Measurements from ENCODE around the gene TGFB1I1. TPM values are rescaled to one million over a fixed set of nuclear protein-coding genes. Genes with fewer than 3 reads are reported as not detected.
"Not testable (repeated sequence)": the region's sequence is repeated elsewhere in the genome, so short reads cannot be mapped to it uniquely, and the experiment has no call there.

The TGFB1I1 gene
- total RNA-seq, 3 donors from 2014 or later (not counting 1 experiment from before 2014, with no cell fraction given), result 0.72 to 1.3 (median 0.78) TPM

GRCh38 chr16:31439519-31439918 is 32.4 kb upstream of the TGFB1I1 start:
- Mint-ChIP-seq H3K4me3 (no peak overlapping the region), H3K9me3 (no peaks in the 10 kb centered on the region), H3K27ac (peak overlapping the region in 1 of 2 donors; percentile 35), H3K27me3 (ENCODE audit: low read depth in 2 of 2) (no peaks in the 10 kb centered on the region), H3K36me3 (no peaks in the 10 kb centered on the region), H3K4me1 (peaks cover 14 to 36% of the 10 kb centered on the region in 2 donors)
- Histone ChIP-seq H3K27ac (ENCODE audit: low read length) (no peak overlapping the region), H3K4me3 (ENCODE audit: low read length) (no peak overlapping the region), H3K36me3 (ENCODE audit: control insufficient read depth, insufficient read depth, low read length) (no peaks in the 10 kb centered on the region), H3K9me3 (ENCODE audit: control insufficient read depth, insufficient read depth, low read length) (no peaks in the 10 kb centered on the region), H3K4me1 (ENCODE audit: control insufficient read depth, insufficient read depth, low read length) (peaks cover 10% of the 10 kb centered on the region), H3K27me3 (ENCODE audit: control insufficient read depth, insufficient read depth, low read length) (no peaks in the 10 kb centered on the region)
- ATAC-seq, result no peak
- 50% methylated on average over 2 of the region's 3 CpGs for WGBS (ENCODE audit: insufficient coverage)
- no peak for TF ChIP-seq CTCF (IDR thresholded peaks at IDR 0.05)
- intact Hi-C loops (cut with micrococcal nuclease), result loop anchor here (10.0 kb wide), 1 partner anchor 105 kb away; no protein-coding TSS in a partner anchor
- DNase-seq, result no peak

GRCh38 chr16:31440516-31441184 is 31.3 kb upstream of the TGFB1I1 start:
- H3K27me3 Mint-ChIP-seq (ENCODE audit: low read depth in 2 of 2), result no peaks in the 10 kb centered on the region
- peaks cover 14 to 36% of the 10 kb centered on the region in 2 donors for H3K4me1 Mint-ChIP-seq
- H3K4me1 ChIP-seq (ENCODE audit: control insufficient read depth, insufficient read depth, low read length), result peaks cover 10% of the 10 kb centered on the region
- no peak overlapping the region for H3K4me3 ChIP-seq (ENCODE audit: low read length)
- H3K27ac Mint-ChIP-seq, result no peak overlapping the region
- no peak for ATAC-seq
- H3K27me3 ChIP-seq (ENCODE audit: control insufficient read depth, insufficient read depth, low read length), result no peaks in the 10 kb centered on the region
- 89% methylated on average over 4 of the region's 4 CpGs for WGBS (ENCODE audit: insufficient coverage)
- H3K4me3 Mint-ChIP-seq, result no peak overlapping the region
- DNase-seq, result no peak
- H3K36me3 ChIP-seq (ENCODE audit: control insufficient read depth, insufficient read depth, low read length), result no peaks in the 10 kb centered on the region
- TF ChIP-seq CTCF (IDR thresholded peaks at IDR 0.05), result no peak
- no peaks in the 10 kb centered on the region for H3K9me3 ChIP-seq (ENCODE audit: control insufficient read depth, insufficient read depth, low read length)
- H3K27ac ChIP-seq (ENCODE audit: low read length), result no peak overlapping the region
- no peaks in the 10 kb centered on the region for H3K9me3 Mint-ChIP-seq
- H3K36me3 Mint-ChIP-seq, result no peaks in the 10 kb centered on the region
- intact Hi-C loops (cut with micrococcal nuclease), result loop anchor here (5.0 kb wide), 4 partner anchors 53 to 298 kb away; partner anchors contain the start of gene PYCARD

GRCh38 chr16:31441956-31442355 is 30.0 kb upstream of the TGFB1I1 start:
- Mint-ChIP-seq H3K36me3 (no peaks in the 10 kb centered on the region), H3K4me1 (peaks cover 14 to 36% of the 10 kb centered on the region in 2 donors), H3K27ac (peak overlapping the region in 1 of 2 donors; percentile 53), H3K9me3 (no peaks in the 10 kb centered on the region), H3K27me3 (ENCODE audit: low read depth in 2 of 2) (no peaks in the 10 kb centered on the region), H3K4me3 (peak overlapping the region; percentile 89)
- no peak overlapping the region for H3K27ac ChIP-seq (ENCODE audit: low read length)
- DNase-seq, result no peak
- H3K27me3 ChIP-seq (ENCODE audit: control insufficient read depth, insufficient read depth, low read length), result no peaks in the 10 kb centered on the region
- ATAC-seq, result no peak
- TF ChIP-seq CTCF (IDR thresholded peaks at IDR 0.05), result no peak
- peaks cover 10% of the 10 kb centered on the region for H3K4me1 ChIP-seq (ENCODE audit: control insufficient read depth, insufficient read depth, low read length)
- 80% methylated on average over 28 of the region's 34 CpGs for WGBS (ENCODE audit: insufficient coverage)
- no peaks in the 10 kb centered on the region for H3K9me3 ChIP-seq (ENCODE audit: control insufficient read depth, insufficient read depth, low read length)
- no peak overlapping the region for H3K4me3 ChIP-seq (ENCODE audit: low read length)
- H3K36me3 ChIP-seq (ENCODE audit: control insufficient read depth, insufficient read depth, low read length), result no peaks in the 10 kb centered on the region
- intact Hi-C loops (cut with micrococcal nuclease), result loop anchor here (2.0 to 5.0 kb wide), 5 partner anchors 55 to 457 kb away; partner anchors contain the start of genes HSD3B7 and PYCARD

GRCh38 chr16:31445931-31446330 is 26.0 kb upstream of the TGFB1I1 start:
- DNase-seq; ATAC-seq; H3K27ac Mint-ChIP-seq; H3K4me1 ChIP-seq (ENCODE audit: control insufficient read depth, insufficient read depth, low read length); intact Hi-C loops (cut with micrococcal nuclease); H3K4me3 ChIP-seq (ENCODE audit: low read length); H3K4me3 Mint-ChIP-seq; H3K27me3 ChIP-seq (ENCODE audit: control insufficient read depth, insufficient read depth, low read length); H3K27ac ChIP-seq (ENCODE audit: low read length); H3K27me3 Mint-ChIP-seq (ENCODE audit: low read depth in 2 of 2); H3K9me3 Mint-ChIP-seq; H3K9me3 ChIP-seq (ENCODE audit: control insufficient read depth, insufficient read depth, low read length); H3K36me3 ChIP-seq (ENCODE audit: control insufficient read depth, insufficient read depth, low read length); H3K36me3 Mint-ChIP-seq: not testable (repeated sequence)
- WGBS (ENCODE audit: insufficient coverage), result 97% methylated on average over 3 of the region's 6 CpGs
- peaks cover 3 to 21% of the 10 kb centered on the region in 2 donors for H3K4me1 Mint-ChIP-seq
